CD4-positive, alpha-beta T cell treated with Interferon alpha-2 for 1 hour (primary cell): ENCODE measurements around the gene GPC5.

Experiments
- DNase-seq, 2 donors: peaks; one replicate each; pipeline ENCODE4 v3.0.0-alpha.2; 2020 to 2022

Gene GPC5

GRCh38 chr13:91904597-91904996 lies 506.2 kb downstream of the GPC5 start:
- DNase-seq, result no peak

GRCh38 chr13:91907398-91907797 lies 509.0 kb downstream of the GPC5 start:
- DNase-seq, result no peak

DNA sequence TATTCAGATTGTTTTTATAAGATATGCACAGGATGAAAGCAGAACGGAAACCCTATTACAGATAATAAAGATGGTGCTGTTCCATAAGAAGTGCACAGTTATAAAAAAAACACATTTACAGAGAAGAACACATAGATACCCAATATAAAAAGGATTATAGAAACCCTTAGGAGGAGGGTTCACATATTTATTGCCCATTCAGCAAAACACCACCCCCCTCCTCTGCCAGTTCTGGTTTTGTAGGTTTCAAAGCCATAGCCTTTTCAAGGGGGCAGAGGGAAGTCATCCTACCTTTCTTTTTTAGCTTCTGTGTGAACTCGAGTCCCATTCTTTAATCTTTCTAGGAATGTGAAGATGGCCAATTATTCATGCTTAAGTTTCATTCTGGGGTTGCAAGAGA lies 511.2 kb downstream of the GPC5 start:
- DNase-seq, result no peak

GRCh38 chr13:91922969-91923592 lies 524.7 kb downstream of the GPC5 start:
- DNase-seq, result no peak

DNA sequence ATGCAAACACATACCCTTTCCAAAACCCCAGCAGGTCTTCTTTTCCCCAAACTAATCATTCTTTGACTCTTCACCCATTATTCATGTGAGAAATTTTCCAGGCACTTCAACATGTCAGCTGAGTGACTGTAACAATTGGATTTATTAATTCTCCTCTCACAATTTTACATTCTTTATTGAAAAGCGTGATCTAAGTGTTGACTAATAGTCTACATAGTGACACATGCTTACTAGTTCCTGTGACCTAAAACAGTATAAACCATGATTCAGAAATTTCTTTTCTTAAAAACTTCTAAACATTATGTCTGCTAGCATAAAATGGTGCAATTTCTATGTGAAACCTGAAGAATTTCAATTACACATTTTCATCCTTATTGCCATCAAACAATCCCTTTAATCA lies 532.3 kb downstream of the GPC5 start:
- no peak for DNase-seq

GRCh38 chr13:91934354-91934753 lies 535.9 kb downstream of the GPC5 start:
- no peak for DNase-seq

GRCh38 chr13:91946498-91947070 lies 548.2 kb downstream of the GPC5 start:
- DNase-seq, result no peak

- no peak for DNase-seq
These were observed 550.3 kb downstream of the GPC5 start for GRCh38 chr13:91948736-91949135.

- no peak for DNase-seq
These were observed 552.4 kb downstream of the GPC5 start for GRCh38 chr13:91950803-91951202.

DNA sequence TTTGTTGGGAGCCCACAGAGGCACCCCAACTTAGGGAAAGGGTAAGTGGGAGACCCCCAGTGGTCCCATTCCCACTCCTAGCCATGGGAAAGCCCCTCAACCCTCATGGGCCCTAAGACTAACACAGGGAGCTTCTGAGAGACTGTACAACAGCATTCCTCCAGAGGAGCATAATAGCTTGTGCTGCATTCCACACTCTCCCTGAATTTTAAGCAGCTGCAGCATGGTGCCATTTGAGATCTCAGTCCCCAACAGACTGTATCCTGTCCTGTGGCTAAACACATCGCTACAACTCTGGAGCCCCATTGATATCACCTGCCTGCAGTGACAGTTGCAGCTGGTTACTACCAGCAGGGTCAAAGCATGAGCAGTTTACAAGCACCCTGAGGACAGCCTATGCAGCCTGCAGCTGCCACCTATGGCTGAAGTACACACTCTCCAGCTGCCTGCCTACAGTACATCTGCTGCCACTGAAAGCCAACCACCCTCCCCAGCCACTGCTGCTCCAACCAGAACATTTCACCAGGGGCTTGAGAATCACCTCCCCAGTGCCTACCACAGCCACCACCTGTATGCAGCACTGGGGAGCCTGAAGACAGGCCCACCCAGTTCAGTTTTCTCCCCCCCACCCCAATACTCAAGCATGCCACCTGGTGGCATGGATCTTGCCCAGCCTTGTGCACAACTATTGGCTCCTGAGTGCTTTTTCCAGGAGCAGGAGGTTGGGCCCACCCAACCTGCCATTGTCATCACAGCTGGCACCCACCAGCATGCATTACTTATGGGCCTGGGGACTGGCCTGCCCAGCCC lies 557.3 kb downstream of the GPC5 start:
- DNase-seq, result no peak

DNA sequence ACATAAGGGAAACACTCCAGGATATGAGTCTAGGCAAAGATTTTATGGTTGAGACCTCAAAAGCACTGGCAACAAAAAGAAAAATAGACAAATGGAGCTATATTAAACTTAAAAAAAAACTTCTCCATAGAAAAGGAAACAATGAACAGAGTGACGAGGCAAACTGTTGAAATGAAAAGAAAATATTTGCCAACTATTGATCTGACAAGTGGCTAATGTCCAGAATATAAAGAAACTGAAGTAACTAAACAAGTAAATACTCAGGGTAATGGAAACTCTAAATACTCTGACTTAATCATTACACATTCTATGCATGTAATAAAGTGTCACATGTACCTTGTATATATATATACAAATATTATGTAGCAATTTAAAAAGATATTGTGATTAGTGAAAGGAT lies 562.5 kb downstream of the GPC5 start:
- no peak for DNase-seq

- DNase-seq, result no peak
These were observed 564.5 kb downstream of the GPC5 start for GRCh38 chr13:91962946-91963345.

- DNase-seq, result no peak
These were observed 567.1 kb downstream of the GPC5 start for GRCh38 chr13:91965511-91965910.

DNA sequence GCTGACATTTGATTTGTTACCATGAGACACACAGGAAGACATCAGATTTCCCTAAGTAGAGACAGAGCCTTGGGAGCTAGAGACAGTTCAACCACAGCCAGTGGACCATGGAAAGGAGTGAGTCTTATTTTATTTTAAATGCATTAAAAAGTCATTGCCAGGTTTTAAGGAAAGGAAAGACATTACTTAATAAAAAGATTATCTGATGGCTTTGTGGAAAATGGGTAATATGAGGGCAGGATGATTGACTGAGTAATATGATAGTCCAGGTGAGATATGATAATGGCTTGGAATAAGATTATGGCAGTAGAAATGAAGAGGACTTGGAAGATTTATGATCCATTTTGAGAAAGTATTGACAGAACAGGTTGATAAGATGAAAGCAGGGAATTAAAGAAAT lies 580.1 kb downstream of the GPC5 start:
- DNase-seq, result no peak

DNA sequence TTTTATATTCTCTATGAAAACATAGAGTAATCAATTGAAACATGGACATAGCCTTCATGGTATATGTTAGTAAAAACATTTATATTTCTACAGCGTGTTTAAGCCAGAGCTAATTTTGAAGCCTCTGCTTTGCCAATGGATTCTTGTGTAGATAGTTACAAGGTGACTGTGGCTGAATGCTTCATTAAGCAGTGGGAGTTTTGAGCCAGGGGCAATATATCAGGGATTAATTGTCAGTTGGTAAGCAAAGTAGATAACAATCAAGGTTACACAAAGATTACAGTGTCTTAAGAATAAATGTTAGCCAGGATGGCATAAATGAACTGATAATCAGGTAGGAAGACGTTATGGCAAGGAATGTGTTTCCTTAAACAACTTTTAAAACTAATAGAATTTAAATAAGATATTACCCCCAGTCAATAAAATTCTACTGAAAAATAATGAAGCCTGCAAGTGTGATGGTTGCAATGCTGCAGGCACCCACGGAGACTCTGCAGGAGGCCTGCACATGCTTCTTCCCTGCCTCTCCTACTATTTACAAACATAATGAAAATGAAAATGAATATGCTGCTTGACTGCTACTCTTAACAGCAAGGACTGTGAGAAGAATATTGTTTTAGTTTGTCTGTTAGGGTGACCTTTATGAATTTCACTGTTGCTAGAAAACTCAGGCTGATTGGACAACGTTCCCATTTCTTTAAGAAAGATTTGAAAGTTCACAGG lies 588.5 kb downstream of the GPC5 start:
- no peak for DNase-seq

- DNase-seq, result no peak
These were observed 589.9 kb downstream of the GPC5 start for GRCh38 chr13:91988331-91988730.

GRCh38 chr13:92012787-92013186 lies 614.4 kb downstream of the GPC5 start:
- DNase-seq, result no peak

- no peak for DNase-seq
These were observed 619.3 kb downstream of the GPC5 start for GRCh38 chr13:92017737-92018136.

DNA sequence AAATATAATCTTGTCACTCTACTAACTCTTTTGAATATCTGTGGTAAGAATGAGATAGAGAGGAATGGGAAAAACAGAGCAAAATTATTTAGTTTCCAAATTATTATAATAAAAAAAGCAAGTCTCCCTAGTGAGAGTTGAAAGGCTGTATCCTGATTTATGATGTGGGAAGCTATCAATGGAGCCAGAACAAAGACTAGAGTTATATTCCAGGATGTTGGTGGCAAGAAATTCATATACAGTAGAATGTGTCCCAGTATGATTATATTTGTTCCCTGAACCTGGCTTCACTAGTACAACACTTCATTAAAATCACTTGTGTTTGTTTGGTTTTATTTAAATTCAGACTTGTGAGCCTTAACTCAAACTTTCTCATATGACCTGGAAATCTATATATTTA lies 630.3 kb downstream of the GPC5 start:
- DNase-seq, result no peak

GRCh38 chr13:92029641-92030040 lies 631.2 kb downstream of the GPC5 start:
- no peak for DNase-seq

GRCh38 chr13:92038905-92039304 lies 640.5 kb downstream of the GPC5 start:
- no peak for DNase-seq

GRCh38 chr13:92042522-92042921 lies 644.1 kb downstream of the GPC5 start:
- no peak for DNase-seq

DNA sequence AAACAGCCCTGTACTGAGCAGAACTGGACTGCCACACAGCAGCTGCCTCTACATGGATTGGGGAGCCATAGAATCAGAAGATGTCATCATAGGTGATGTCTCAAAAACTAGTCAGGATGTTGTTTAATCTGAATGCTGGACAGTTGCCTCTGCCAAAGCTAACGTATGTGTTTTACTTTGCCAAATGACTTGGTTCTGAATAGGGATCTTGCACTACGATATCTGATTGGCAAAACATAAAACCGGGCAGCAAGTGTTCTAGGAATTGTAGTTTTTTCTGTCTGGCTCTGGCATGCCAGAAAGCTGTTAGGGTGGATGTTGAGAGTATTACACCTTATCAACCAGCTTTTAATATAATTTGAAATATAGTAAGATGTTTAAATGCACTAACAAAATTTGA lies 645.9 kb downstream of the GPC5 start:
- no peak for DNase-seq

DNA sequence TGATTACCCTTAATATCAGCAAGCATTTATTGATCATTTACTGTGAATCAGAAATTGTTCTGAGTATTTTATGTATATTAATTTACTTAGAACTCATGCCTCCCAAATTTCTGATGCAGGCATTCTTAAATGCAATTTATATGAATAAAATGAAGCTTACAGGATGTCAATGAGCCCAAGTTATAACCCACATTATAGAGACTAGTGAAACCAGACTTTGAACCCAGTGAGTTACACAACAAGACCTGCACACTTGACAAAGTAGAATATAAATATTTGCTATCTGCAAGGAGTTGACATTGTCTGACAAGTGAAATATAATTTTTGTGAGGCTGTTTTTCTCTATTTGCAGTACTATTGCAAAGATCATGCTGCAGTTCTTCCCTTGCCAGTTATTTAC lies 656.0 kb downstream of the GPC5 start:
- DNase-seq, result no peak
